Uterus (tissue), 4 donors: ENCODE results near the gene ZDHHC6. TPM values are rescaled to one million over a fixed set of nuclear protein-coding genes. Genes with fewer than 3 reads are reported as not detected.
"Not testable (repeated sequence)": the region's sequence is repeated elsewhere in the genome, so short reads cannot be mapped to it uniquely, and the experiment has no call there.

Experiments
- DNase-seq, 2 donors: peaks; one replicate each; pipeline ENCODE4 v3.0.0-alpha.2; 2019 to 2020
- H3K27ac ChIP-seq, 2 donors: fragments of 200-600 bp; sonication (generic); 1 replicate in 1 of 2; 2 replicates in 1 of 2; pipeline ENCODE4 v1.5.1; 2016 to 2018
- H3K27me3 ChIP-seq, 2 donors: fragments of 200-600 bp; sonication (generic); one replicate each; pipeline ENCODE4 v1.5.1; 2018 to 2019; ENCODE audit warnings: control low read depth in 1 of 2
- H3K36me3 ChIP-seq, 2 donors: fragments of 200-600 bp; sonication (generic); one replicate each; pipeline ENCODE4 v1.5.1; 2019; ENCODE audit warnings: control low read depth in 1 of 2
- H3K4me1 ChIP-seq, 2 donors: fragments of 200-600 bp; sonication (generic); one replicate each; pipeline ENCODE4 v1.5.1; 2018 to 2019; ENCODE audit warnings: control low read depth in 1 of 2
- H3K4me3 ChIP-seq, 2 donors: fragments of 200-600 bp; sonication (generic); 1 replicate in 1 of 2; 2 replicates in 1 of 2; pipeline ENCODE4 v1.5.1; 2018 to 2019; ENCODE audit warnings: mild to moderate bottlenecking in 1 of 2
- H3K9me3 ChIP-seq, 2 donors: fragments of 200-600 bp; sonication (generic); one replicate each; pipeline ENCODE4 v1.5.1; 2019; ENCODE audit warnings: control low read depth in 1 of 2
- POLR2A ChIP-seq, 2 donors: fragments of 450-650 bp; IDR thresholded peaks; one replicate each; pipeline ENCODE4 v1.6.1; 2016; ENCODE audit warnings: antibody characterized with exemption in 2 of 2, mild to moderate bottlenecking in 1 of 2, moderate library complexity in 1 of 2
- intact Hi-C: fragments of 100-400 bp; cut with DNase I; formaldehyde crosslinking; loops from one replicate; pipeline ENCODE4 v1.15.1; 2023; ENCODE audit warnings: low total_unique reads
- total RNA-seq, 4 donors: library from RNA; depleted of rRNA in 3 of 4; stranded (reverse); fragments of >200 nt in 3 of 4; gene quantifications; one replicate each; pipeline versions ENCODE4 v1.1.0 to v1.2.4, GENCODE V29; 2014 to 2023
- TF ChIP-seq, protein P1 (sequence below), 4 experiments: fragments of 200-600 bp in 2 of 4; fragments of 450-650 bp in 2 of 4; sonication (generic) in 2 of 4; IDR thresholded peaks; one replicate each; pipeline ENCODE4 v1.5.1; 2016 to 2019; ENCODE audit warnings: antibody characterized with exemption in 4 of 4, mild to moderate bottlenecking in 2 of 4, moderate library complexity in 1 of 4
- donor health status: DM: yes; HTN: yes; CAD: no.

The ZDHHC6 gene
- total RNA-seq, 4 donors from 2014 or later: 22.9 to 89.7 (median 39.9) TPM

DNA sequence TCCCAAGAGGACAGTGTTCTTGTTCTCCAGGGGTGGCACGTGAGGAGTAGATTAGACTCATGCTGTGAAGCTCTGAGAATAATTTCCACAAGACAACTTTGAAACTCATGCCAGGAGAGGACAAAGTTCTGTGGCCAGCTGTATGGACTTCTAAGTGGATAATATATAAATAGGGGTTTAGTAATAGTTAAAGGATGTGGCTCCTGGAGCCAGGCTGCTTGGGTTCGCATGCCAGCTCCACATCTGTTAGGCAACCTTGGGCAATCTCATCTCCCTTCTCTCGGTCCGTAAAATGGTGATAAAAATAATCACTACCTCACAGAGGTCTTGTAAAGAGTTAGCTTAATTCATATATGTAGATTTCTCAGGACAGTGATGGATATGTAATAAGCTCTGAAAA, 37.0 kb downstream of the ZDHHC6 start:
- no peak for DNase-seq
- Histone ChIP-seq H3K4me3 (no peak overlapping the region), H3K9me3 (no peaks in the 10 kb centered on the region), H3K27me3 (no peaks in the 10 kb centered on the region), H3K36me3 (no peaks in the 10 kb centered on the region), H3K4me1 (no peaks in the 10 kb centered on the region), H3K27ac (no peak overlapping the region)
- intact Hi-C loops: no loop called here
- no peak for TF ChIP-seq POLR2A (IDR thresholded peaks at IDR 0.05)
- TF ChIP-seq, protein P1, sequence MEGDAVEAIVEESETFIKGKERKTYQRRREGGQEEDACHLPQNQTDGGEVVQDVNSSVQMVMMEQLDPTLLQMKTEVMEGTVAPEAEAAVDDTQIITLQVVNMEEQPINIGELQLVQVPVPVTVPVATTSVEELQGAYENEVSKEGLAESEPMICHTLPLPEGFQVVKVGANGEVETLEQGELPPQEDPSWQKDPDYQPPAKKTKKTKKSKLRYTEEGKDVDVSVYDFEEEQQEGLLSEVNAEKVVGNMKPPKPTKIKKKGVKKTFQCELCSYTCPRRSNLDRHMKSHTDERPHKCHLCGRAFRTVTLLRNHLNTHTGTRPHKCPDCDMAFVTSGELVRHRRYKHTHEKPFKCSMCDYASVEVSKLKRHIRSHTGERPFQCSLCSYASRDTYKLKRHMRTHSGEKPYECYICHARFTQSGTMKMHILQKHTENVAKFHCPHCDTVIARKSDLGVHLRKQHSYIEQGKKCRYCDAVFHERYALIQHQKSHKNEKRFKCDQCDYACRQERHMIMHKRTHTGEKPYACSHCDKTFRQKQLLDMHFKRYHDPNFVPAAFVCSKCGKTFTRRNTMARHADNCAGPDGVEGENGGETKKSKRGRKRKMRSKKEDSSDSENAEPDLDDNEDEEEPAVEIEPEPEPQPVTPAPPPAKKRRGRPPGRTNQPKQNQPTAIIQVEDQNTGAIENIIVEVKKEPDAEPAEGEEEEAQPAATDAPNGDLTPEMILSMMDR (IDR thresholded peaks at IDR 0.05): no peak

DNA sequence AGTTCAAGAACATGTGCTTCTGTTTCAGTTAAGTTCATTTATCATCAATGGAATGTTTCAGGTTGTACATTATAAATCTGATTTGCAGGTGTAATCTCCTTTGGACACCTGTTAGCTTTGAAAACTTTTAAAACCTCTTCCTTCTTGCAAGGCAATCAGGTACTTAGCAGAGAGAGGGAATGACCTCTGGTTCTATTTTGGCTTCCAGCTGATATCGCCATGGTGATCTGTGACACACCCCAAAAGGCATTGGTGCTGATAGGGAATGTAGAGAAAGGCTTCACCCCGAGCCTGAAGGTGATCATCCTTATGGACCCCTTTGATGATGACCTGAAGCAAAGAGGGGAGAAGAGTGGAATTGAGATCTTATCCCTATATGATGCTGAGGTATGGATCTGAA, 37.4 kb downstream of the ZDHHC6 start:
- TF ChIP-seq POLR2A (IDR thresholded peaks at IDR 0.05): no peak
- TF ChIP-seq, protein P1 (IDR thresholded peaks at IDR 0.05): no peak
- no peaks in the 10 kb centered on the region for H3K9me3 ChIP-seq
- H3K27ac ChIP-seq: no peak overlapping the region
- no peaks in the 10 kb centered on the region for H3K27me3 ChIP-seq
- no peaks in the 10 kb centered on the region for H3K36me3 ChIP-seq
- intact Hi-C loops: no loop called here
- no peak for DNase-seq
- no peaks in the 10 kb centered on the region for H3K4me1 ChIP-seq
- no peak overlapping the region for H3K4me3 ChIP-seq

DNA sequence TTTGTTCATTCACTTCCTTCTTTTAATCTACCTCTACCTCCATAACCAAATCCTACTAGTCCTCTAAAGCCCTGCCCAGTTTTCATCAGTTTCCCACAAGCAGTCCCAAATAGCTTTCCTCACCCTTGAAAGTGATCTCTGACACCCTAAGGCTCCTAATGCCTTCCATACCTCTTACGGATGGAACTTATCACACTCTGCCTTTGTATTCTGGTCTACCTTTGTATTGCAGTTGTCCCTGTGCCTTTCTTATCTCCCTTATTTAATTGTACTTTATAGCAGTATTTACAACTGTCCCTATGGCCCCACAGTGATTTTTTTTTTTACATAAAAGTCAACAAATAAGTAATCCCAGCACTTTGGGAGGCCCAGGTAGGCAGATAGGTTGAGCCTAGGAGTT, 39.0 kb downstream of the ZDHHC6 start:
- TF ChIP-seq, protein P1 (IDR thresholded peaks at IDR 0.05): no peak
- TF ChIP-seq POLR2A (IDR thresholded peaks at IDR 0.05): no peak
- Histone ChIP-seq H3K36me3 (no peaks in the 10 kb centered on the region), H3K4me3 (no peak overlapping the region), H3K9me3 (no peaks in the 10 kb centered on the region), H3K27me3 (no peaks in the 10 kb centered on the region), H3K4me1 (no peaks in the 10 kb centered on the region), H3K27ac (no peak overlapping the region)
- no peak for DNase-seq
- intact Hi-C loops: no loop called here

DNA sequence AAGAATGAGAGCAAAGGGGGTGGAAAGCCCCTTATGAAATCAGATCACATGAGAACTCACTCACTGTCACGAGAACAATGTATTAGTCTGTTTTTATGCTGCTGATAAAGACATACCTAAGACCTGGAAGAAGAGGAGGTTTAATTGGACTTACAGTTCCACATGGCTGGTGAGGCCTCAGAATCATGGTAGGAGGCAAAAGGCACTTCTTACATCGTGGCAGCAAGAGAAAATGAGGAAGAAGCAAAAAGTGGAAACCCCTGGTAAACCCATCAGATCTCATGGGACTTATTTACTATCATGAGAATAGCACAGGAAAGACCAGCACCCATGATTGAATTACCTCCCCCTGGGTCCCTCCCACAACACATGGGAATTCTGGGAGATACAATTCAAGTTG, 39.9 kb downstream of the ZDHHC6 start:
- H3K27me3 ChIP-seq, H3K4me3 ChIP-seq, H3K27ac ChIP-seq, DNase-seq, H3K9me3 ChIP-seq, H3K36me3 ChIP-seq, intact Hi-C loops, H3K4me1 ChIP-seq: not testable (repeated sequence)

DNA sequence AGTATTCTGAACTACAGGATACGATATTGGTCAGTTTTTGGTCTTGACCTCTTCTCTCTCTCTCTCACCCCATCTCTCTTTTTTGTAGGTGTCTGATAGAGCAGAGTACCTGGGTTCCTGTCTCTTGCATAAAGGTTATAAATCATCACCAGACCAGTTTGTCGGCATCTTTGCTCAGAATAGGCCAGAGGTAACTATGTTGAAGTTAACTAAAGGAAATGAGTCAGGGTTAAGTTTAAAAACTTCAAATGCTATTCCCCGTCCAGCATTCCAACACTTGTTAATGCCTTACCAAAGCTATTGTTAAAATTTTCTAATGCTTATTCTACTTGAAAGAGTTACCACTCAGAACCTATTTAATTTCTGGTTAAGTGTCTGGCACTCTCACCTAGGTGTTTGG, 42.1 kb downstream of the ZDHHC6 start:
- Histone ChIP-seq H3K36me3 (no peaks in the 10 kb centered on the region), H3K27ac (no peak overlapping the region), H3K4me3 (no peak overlapping the region), H3K4me1 (no peaks in the 10 kb centered on the region), H3K27me3 (no peaks in the 10 kb centered on the region), H3K9me3 (no peaks in the 10 kb centered on the region)
- no peak for DNase-seq
- intact Hi-C loops: no loop called here
- no peak for TF ChIP-seq POLR2A (IDR thresholded peaks at IDR 0.05)
- TF ChIP-seq, protein P1 (IDR thresholded peaks at IDR 0.05): no peak

DNA sequence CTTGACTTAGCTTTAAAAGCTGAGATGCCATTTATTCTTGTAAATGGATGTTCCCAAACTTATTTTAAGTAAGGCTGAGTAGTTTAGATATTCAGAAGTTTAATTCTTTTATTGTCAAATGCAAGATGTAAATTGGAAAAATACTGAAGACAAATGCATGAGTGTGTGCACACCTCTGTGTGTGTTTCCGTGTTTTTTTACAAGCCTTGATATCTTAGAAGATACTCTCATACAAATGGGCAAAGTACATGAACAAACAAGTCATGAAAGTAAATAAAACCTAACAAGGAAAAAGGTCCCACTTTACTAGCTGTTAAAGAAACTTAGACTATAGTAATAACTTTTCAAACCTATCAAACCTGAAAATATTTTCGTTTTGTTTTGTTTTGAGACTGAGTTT, 43.8 kb downstream of the ZDHHC6 start:
- DNase-seq: no peak
- no peak overlapping the region for H3K4me3 ChIP-seq
- H3K9me3 ChIP-seq: no peaks in the 10 kb centered on the region
- H3K27me3 ChIP-seq: no peaks in the 10 kb centered on the region
- no peaks in the 10 kb centered on the region for H3K36me3 ChIP-seq
- intact Hi-C loops: no loop called here
- no peak overlapping the region for H3K27ac ChIP-seq
- H3K4me1 ChIP-seq: no peaks in the 10 kb centered on the region
- TF ChIP-seq POLR2A (IDR thresholded peaks at IDR 0.05): no peak
- TF ChIP-seq, protein P1 (IDR thresholded peaks at IDR 0.05): no peak
